HFFc6 (cell line): ENCODE measurements around the gene FER. TPM values are rescaled to one million over a fixed set of nuclear protein-coding genes. Genes with fewer than 3 reads are reported as not detected.
A peak's percentile ranks its signal among the peaks of the same experiment; 100 is the strongest.
"Not testable (repeated sequence)": the region's sequence is repeated elsewhere in the genome, so short reads cannot be mapped to it uniquely, and the experiment has no call there.

Experiments
- DNase-seq: peaks from one replicate; pipeline ENCODE4 v3.0.0-alpha.2; 2018
- H3K27ac Mint-ChIP-seq: 2 replicates; pipeline ENCODE4 v1.8.0; 2020; ENCODE audit warnings: mild to moderate bottlenecking, mixed read lengths
- H3K27me3 Mint-ChIP-seq: 2 replicates; pipeline ENCODE4 v1.8.0; 2021; ENCODE audit warnings: mild to moderate bottlenecking, moderate library complexity, mixed read lengths; ENCODE audit not compliant: insufficient read depth
- H3K36me3 Mint-ChIP-seq: 2 replicates; pipeline ENCODE4 v1.8.0; 2021; ENCODE audit warnings: low read depth, mixed read lengths
- H3K4me1 Mint-ChIP-seq: 2 replicates; pipeline ENCODE4 v1.8.0; 2020; ENCODE audit warnings: low read depth, mixed read lengths
- H3K4me3 Mint-ChIP-seq: 2 replicates; pipeline ENCODE4 v1.8.0; 2020; ENCODE audit warnings: mild to moderate bottlenecking, moderate library complexity, mixed read lengths
- H3K9me3 Mint-ChIP-seq: 2 replicates; pipeline ENCODE4 v1.8.0; 2020; ENCODE audit warnings: mild to moderate bottlenecking, mixed read lengths
- total RNA-seq, 6 experiments: library from RNA; stranded (reverse); fragmentation: NEBNext Ultra II Directional; extraction: Animal tissue kit (Norgen Biotek cat#: 25700); gene quantifications; 2 replicates in 1 of 6; 3 replicates in 5 of 6; pipeline ENCODE4 v1.2.3, GENCODE V29; 2021
- TF ChIP-seq, protein P1 (sequence below): fragments of 200-600 bp; sonication (generic); IDR thresholded peaks from 2 replicates; pipeline ENCODE4 v1.5.0; 2021; ENCODE audit warnings: antibody characterized with exemption, mild to moderate bottlenecking

FER gene
- total RNA-seq, 6 experiments from 2014 or later, result 20.2 to 24.6 (median 22.9) TPM

DNA sequence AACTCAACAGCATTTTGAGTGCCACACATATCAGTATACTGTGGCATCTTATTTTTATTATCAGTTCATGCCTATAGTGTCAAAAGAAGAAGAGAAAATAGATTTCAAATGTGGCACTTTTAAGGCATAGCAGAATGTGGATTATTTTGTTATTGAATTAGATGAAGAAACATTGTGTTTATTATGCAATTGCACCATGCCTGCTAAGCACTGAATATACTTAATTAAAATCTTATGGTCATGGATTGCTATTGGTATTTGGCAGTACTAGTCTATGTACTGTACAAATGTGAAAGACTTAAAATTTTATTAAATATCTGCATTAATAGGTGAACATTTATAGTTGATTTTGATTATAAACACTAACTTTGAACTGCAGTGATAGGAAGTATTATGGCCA, 128.8 kb downstream of the FER start:
- no peak overlapping the region for H3K4me3 Mint-ChIP-seq
- peaks cover 7% of the 10 kb centered on the region for H3K4me1 Mint-ChIP-seq
- peaks cover 14% of the 10 kb centered on the region for H3K36me3 Mint-ChIP-seq
- no peaks in the 10 kb centered on the region for H3K9me3 Mint-ChIP-seq
- DNase-seq, result no peak
- TF ChIP-seq, protein P1, sequence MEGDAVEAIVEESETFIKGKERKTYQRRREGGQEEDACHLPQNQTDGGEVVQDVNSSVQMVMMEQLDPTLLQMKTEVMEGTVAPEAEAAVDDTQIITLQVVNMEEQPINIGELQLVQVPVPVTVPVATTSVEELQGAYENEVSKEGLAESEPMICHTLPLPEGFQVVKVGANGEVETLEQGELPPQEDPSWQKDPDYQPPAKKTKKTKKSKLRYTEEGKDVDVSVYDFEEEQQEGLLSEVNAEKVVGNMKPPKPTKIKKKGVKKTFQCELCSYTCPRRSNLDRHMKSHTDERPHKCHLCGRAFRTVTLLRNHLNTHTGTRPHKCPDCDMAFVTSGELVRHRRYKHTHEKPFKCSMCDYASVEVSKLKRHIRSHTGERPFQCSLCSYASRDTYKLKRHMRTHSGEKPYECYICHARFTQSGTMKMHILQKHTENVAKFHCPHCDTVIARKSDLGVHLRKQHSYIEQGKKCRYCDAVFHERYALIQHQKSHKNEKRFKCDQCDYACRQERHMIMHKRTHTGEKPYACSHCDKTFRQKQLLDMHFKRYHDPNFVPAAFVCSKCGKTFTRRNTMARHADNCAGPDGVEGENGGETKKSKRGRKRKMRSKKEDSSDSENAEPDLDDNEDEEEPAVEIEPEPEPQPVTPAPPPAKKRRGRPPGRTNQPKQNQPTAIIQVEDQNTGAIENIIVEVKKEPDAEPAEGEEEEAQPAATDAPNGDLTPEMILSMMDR, result no peak
- no peak overlapping the region for H3K27ac Mint-ChIP-seq
- no peaks in the 10 kb centered on the region for H3K27me3 Mint-ChIP-seq

DNA sequence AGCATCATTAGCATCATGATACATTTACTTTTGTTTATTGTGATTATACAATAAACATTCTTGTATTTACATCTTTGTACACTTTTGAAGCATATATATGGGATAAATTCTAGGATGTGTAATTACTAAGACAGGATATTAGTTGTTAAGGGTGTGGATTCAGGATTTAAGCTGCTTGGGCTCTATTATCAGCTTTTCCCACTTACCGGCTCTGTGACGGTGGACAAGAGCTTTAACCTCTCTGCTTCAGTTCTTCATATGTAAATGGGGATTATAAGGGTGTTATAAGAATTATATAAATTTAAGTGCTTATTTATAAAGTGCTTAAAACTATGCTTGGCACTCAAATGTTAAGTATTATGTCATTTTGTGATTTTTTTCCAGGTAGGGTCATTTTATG, 131.1 kb downstream of the FER start:
- Mint-ChIP-seq H3K4me1 (peaks cover 9% of the 10 kb centered on the region), H3K27ac (no peak overlapping the region), H3K36me3 (peaks cover 14% of the 10 kb centered on the region), H3K4me3 (no peak overlapping the region), H3K27me3 (no peaks in the 10 kb centered on the region), H3K9me3 (no peaks in the 10 kb centered on the region)
- TF ChIP-seq, protein P1, result no peak
- no peak for DNase-seq

DNA sequence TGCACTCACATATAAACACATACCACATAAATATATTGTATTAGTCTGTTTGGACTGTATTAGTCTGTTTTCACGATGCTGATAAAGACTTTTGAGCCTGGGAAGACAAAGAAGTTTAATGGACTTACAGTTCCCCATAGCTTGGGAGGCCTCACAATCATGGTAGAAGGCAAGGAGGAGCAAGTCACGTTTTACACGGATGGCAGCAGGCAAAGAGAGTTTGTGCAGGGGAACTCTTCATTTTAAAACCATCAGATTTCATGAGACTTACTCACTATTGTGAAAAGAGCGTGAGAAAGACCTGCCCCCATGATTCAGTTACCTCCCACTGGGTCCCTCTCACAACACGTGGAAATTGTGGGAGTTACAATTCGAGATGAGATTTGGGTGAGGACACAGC, 133.4 kb downstream of the FER start:
- TF ChIP-seq, protein P1, result no peak
- peaks cover 26% of the 10 kb centered on the region for H3K4me1 Mint-ChIP-seq
- H3K4me3 Mint-ChIP-seq, result no peak overlapping the region
- no peaks in the 10 kb centered on the region for H3K9me3 Mint-ChIP-seq
- H3K27ac Mint-ChIP-seq, result no peak overlapping the region
- DNase-seq, result no peak
- H3K36me3 Mint-ChIP-seq, result peaks cover 25% of the 10 kb centered on the region
- no peaks in the 10 kb centered on the region for H3K27me3 Mint-ChIP-seq

DNA sequence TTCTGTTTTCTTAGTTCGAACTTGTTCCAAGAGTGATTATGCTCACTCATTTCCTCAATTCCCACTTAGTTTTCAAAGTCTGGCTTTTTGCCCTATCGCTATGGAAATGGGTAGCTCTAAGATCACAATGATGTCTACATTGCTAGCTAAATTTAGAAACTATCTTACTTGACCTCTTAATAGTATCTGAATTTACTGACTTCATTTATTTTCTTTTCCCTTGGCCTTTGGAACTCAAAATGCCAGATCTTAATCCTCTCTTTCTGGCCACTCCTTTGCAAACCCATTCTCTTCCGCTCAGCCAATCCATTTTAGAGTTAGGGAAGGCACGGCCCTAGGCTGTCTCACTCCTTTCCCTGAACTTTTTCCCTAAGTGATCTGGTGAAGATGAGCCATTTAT, 137.0 kb downstream of the FER start:
- H3K9me3 Mint-ChIP-seq, result no peaks in the 10 kb centered on the region
- peak overlapping the region; percentile 68 for H3K27ac Mint-ChIP-seq
- peaks cover 26% of the 10 kb centered on the region for H3K4me1 Mint-ChIP-seq
- H3K4me3 Mint-ChIP-seq, result peak overlapping the region; percentile 14; the same call in 1 of the 2 replicates
- peak; percentile 38 for DNase-seq
- peaks cover 20% of the 10 kb centered on the region for H3K36me3 Mint-ChIP-seq
- TF ChIP-seq, protein P1, result no peak
- no peaks in the 10 kb centered on the region for H3K27me3 Mint-ChIP-seq

DNA sequence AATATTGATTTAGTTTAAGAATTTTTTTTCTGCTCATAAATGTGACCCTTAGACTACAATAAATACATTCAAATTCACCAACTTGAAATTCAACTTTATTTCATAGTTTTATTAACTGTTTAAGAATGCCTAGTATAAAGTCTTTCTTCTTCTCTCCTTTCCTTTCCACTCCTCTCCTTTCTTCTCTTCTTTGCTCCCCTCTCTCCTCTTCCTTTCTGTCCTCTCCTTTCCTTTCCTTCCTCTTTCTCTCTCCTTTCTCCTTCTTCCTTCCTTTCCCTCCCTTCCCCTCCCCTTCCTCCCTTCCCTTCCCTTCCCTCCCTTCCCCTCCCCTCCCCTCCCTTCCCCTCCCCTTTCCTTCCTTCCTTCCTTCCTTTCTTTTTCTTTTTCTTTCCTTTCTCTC, 150.6 kb downstream of the FER start:
- Mint-ChIP-seq H3K4me1 (peaks cover 32% of the 10 kb centered on the region), H3K36me3 (peaks cover 16% of the 10 kb centered on the region; the same call in 1 of the 2 replicates), H3K27ac (peak overlapping the region; percentile 80), H3K9me3 (no peaks in the 10 kb centered on the region), H3K4me3 (no peak overlapping the region), H3K27me3 (peaks cover 2% of the 10 kb centered on the region)
- no peak for DNase-seq
- TF ChIP-seq, protein P1, result no peak

DNA sequence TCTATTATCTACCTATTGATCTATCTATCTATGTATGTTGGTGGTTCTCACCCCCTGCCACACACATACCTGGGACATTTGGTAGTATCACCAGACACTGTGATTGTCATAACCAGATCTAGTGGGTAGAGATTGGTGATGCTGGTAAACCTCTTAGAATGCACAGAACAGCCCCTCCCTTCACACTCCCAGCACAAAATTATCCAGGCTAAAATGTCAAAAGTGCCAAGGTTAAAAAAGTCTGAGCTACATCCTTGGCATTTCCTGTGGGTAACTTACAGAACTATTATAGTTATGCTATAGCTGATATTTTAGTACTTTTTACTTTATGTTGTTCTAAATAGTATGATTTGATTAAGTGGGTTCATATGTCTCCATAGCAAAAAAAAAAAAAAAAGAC, 151.0 kb downstream of the FER start:
- H3K9me3 Mint-ChIP-seq, result no peaks in the 10 kb centered on the region
- peaks cover 32% of the 10 kb centered on the region for H3K4me1 Mint-ChIP-seq
- no peak for DNase-seq
- TF ChIP-seq, protein P1, result no peak
- H3K27me3 Mint-ChIP-seq, result peaks cover 2% of the 10 kb centered on the region
- H3K27ac Mint-ChIP-seq, result peak overlapping the region; percentile 80
- peaks cover 12% of the 10 kb centered on the region; the same call in 1 of the 2 replicates for H3K36me3 Mint-ChIP-seq
- no peak overlapping the region for H3K4me3 Mint-ChIP-seq

DNA sequence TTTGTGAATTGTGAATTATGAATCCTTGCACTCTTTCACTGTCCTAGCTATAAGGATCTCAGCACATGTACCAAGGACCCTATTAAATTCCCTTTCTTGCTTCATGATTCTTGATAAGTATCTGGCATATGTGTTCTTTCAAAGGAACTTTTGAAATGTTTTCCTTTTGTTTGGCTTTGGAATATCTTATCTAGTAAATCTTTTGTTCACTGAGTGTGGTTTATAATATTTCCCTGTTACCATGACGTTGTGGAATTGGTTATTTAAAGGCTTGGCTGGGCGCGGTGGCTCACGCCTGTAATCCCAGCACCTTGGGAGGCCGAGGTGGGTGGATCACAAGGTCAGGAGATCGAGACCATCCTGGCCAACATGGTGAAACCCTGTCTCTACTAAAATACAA, 151.5 kb downstream of the FER start:
- H3K9me3 Mint-ChIP-seq, H3K27me3 Mint-ChIP-seq, H3K4me3 Mint-ChIP-seq: not testable (repeated sequence)
- Mint-ChIP-seq H3K27ac (peak overlapping the region; percentile 45), H3K4me1 (peaks cover 35% of the 10 kb centered on the region), H3K36me3 (peaks cover 12% of the 10 kb centered on the region; the same call in 1 of the 2 replicates)
- DNase-seq, result peak; percentile 7
